ENCODE data around the gene GASK1A.

- TF ChIP-seq CTCF (conservative IDR thresholded peaks at IDR 0.05) (no peak), ZFX (IDR thresholded peaks at IDR 0.05) (no peak)
Observed at GRCh38 chr3:43010638-43011037, 31.5 kb downstream of the GASK1A start.
